Activated naive CD8-positive, alpha-beta T cell (primary cell): ENCODE results near the gene ATXN10.

ENCODE experiments used
- H3K27ac Mint-ChIP-seq: one replicate; pipeline ENCODE4 v1.8.0; 2021; ENCODE audit warnings: mixed read lengths
- H3K27me3 Mint-ChIP-seq: one replicate; pipeline ENCODE4 v1.8.0; 2021; ENCODE audit warnings: mixed read lengths
- H3K36me3 Mint-ChIP-seq: one replicate; pipeline ENCODE4 v1.8.0; 2021; ENCODE audit warnings: mixed read lengths
- H3K4me1 Mint-ChIP-seq: one replicate; pipeline ENCODE4 v1.8.0; 2021; ENCODE audit warnings: low read depth, mixed read lengths
- H3K4me3 Mint-ChIP-seq: one replicate; pipeline ENCODE4 v1.8.0; 2021; ENCODE audit warnings: mild to moderate bottlenecking, mixed read lengths
- H3K9me3 Mint-ChIP-seq: one replicate; pipeline ENCODE4 v1.8.0; 2021; ENCODE audit warnings: low read depth, mixed read lengths

The ATXN10 gene

DNA sequence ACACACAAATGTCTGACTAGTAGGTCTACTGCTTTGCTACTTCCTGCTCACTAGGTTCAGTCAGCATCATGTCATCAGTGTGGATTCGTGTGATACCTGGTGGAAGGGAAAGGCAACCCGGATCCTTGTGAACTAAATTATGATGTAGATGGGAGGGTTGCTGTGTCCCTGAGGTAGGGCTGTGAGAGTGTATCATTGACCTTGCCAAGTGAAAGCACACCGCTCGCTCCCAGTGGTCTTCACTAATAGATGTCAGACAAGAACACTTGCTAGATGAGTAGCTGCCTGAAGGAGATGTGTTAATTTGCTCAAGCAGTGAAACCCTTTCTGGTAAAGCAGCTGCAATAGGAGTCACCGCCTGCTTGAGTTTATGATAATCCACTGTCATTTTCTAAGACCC is 185.9 kb downstream of the ATXN10 start:
- no peaks in the 10 kb centered on the region for H3K4me1 Mint-ChIP-seq
- H3K27me3 Mint-ChIP-seq: no peaks in the 10 kb centered on the region
- no peak overlapping the region for H3K4me3 Mint-ChIP-seq
- H3K27ac Mint-ChIP-seq: no peak overlapping the region
- H3K9me3 Mint-ChIP-seq: no peaks in the 10 kb centered on the region
- H3K36me3 Mint-ChIP-seq: peaks cover 41% of the 10 kb centered on the region

DNA sequence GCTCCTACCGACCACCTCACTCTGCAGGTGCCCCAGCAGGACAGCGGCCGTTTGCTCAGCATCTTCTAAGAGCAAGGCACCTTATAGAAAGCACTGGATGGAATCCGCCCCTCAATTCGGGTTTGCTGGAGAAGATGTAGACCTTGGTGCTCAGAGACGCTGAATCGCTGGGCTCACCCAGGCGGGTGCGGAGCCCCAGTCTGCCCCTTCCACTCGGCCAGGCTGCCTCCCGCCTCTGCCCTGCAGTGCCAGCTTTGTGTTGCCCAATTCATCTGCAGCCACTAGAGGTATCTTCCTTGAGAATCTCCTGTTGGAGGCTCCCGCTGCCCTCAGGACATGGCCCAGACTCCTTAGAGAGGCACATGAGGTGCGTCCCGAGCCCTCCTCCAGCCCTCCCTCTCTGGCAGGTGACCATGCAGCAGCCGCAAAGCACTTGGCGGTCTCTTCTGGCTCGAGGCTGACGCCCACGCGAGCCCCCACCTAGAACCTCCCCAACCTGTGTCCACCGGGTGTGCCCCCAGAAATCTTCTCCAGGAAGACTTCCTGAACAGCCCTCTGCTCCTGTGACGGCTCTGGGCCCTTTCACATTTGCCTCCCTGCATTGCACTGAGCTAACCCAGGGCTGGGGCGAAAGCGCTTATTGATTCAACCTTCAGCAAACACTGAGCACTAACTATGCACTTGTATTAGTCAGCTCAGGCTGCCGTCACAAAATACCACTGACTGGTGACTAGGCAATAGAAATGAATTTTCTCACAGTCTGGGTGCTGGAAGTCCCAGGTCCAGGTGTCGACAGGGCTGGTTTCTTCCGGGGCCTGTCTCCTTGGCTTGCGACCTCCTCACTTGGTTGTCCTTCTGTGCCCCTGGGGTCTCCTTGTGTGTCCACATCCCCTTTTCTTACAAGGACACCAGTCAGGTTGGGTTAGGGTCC is 187.9 kb downstream of the ATXN10 start:
- Mint-ChIP-seq H3K4me3 (no peak overlapping the region), H3K9me3 (no peaks in the 10 kb centered on the region), H3K27ac (no peak overlapping the region), H3K4me1 (peaks cover 5% of the 10 kb centered on the region), H3K36me3 (peaks cover 34% of the 10 kb centered on the region), H3K27me3 (peaks cover under 1% of the 10 kb centered on the region)

DNA sequence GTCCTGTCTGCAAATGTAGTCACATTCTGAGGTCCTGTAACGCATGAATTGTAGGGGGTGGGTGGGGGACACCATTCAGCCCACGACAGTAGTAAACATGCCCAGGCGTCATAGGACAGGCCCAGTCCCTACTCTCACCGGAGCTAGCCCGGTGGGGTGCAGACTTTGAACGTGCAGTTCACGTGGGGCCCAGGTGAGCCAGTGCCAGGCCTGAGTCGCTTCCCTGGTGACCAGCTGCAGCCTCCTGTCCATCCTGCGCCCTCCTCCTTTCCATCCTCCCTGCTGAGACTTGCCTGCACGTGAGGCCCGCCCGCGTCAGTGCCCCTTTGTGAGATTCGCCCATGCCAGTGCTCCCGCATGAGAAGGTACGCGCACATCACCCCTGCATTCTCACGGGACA is 188.6 kb downstream of the ATXN10 start:
- Mint-ChIP-seq H3K4me3 (no peak overlapping the region), H3K27me3 (peaks cover 1% of the 10 kb centered on the region), H3K36me3 (peaks cover 30% of the 10 kb centered on the region), H3K9me3 (no peaks in the 10 kb centered on the region), H3K27ac (no peak overlapping the region), H3K4me1 (peaks cover 5% of the 10 kb centered on the region)

DNA sequence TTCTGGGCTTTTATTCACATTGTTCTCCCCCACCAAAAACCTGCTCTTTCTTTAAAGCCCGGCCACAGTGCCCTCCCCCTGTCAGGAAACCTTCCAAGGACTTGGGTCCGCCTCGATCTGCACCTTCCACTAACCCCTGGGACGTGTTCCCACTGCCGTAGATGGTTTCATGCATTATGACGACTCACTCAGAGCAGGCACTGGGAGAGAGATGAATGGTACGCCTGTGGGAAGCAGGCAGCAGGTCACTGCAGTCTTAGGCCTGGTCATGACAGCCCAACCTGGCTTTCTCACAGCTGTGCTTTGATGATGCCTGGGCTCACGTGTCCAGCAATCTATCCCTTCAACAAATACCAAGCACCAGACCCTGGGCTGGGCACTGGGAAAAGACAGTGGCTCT is 189.6 kb downstream of the ATXN10 start:
- no peaks in the 10 kb centered on the region for H3K9me3 Mint-ChIP-seq
- H3K4me1 Mint-ChIP-seq: peaks cover 5% of the 10 kb centered on the region
- no peak overlapping the region for H3K27ac Mint-ChIP-seq
- no peak overlapping the region for H3K4me3 Mint-ChIP-seq
- peaks cover 21% of the 10 kb centered on the region for H3K36me3 Mint-ChIP-seq
- peaks cover 1% of the 10 kb centered on the region for H3K27me3 Mint-ChIP-seq

DNA sequence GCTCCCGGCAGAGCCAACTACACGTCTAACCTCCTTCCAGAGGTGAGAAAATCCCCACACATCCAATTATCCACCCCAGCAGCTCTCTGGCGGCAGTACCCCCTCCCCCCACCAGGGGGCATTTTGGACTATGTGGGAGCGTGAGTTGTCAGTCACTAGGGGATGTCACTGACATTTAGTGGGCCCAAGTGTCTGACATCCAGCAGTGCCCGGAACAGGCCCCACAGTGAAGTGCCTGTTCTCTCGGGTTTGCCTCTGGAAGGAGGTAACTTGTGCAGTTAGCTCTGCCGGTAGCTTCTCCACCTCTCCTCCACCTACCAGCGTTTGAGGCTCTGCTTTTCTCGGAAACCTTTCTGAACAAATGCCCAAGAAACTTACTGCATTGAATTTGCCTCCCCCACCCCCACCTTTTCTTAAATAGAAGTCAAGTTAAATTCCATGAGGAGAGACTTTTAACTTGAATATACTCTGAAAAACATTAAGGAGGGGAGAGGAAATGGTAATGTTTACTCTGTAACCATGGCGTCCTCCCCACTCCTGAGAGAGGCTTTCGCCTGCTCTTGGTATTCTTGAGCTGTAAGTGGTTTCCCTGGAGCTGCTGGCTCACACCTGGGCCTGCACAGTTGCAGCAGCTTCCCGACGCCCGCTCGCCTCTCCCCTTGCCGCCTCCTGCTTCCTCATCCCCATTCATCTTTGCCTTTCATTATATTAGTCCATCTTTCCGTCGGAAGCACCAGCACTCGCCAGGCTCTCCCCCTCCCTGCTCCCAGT is 192.5 kb downstream of the ATXN10 start:
- Mint-ChIP-seq H3K27me3 (peaks cover 12% of the 10 kb centered on the region), H3K27ac (no peak overlapping the region), H3K9me3 (no peaks in the 10 kb centered on the region), H3K36me3 (peaks cover 15% of the 10 kb centered on the region), H3K4me3 (no peak overlapping the region), H3K4me1 (peaks cover 10% of the 10 kb centered on the region)

DNA sequence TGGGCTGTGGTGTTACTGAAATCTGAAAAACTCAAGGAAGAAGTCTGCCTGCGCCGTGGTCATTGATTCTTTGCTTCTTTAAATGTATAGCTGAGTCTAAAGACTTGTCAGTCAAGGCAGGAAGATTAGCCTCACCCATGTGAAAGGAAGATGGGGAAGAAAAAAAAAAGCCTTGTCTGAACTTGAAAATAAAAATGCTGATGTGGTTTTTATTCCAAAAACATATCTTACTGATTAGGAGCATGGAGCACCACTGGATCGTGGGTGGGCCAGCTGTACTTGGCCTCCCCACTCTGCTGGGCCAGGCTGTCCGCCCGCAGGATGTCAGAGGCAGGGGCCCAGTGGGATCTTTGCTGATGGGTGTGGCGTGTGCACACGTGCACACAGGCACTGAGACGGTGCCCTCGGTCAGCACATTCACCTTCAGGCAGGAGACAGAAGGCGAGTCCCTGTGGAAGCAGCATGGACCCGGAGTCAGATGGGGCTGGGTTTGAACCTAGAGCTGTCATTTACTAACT is 193.4 kb downstream of the ATXN10 start:
- H3K4me1 Mint-ChIP-seq: peaks cover 10% of the 10 kb centered on the region

DNA sequence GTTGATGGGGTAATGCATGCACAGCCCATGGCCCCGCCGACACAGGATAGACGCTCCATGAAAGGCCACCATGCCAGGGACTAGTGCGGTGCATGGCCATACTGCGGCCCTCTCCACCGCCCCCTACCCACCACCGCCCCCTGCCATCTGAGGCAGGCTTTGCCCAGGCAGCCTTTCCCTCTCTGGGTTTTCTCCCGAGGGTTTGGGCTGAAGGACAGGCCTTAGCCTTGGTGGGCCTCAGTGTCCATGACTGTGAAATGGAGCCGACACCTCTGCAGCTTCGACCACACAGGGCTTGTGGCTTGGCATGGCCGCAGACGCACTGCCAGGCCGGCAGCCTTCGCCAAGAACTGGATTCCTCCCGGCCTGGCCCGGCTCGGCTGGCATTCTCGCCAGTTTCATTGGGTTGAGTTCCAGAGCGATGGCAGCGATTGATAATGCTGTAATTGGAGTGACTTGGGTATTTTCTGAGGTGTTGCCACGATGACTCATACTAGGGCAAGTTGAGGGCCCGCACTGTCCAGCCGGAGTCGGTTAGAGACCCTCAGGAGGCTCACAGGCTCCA is 194.0 kb downstream of the ATXN10 start:
- Mint-ChIP-seq H3K4me1 (peaks cover 10% of the 10 kb centered on the region), H3K4me3 (no peak overlapping the region), H3K27me3 (peaks cover 16% of the 10 kb centered on the region), H3K36me3 (peaks cover 7% of the 10 kb centered on the region), H3K27ac (no peak overlapping the region), H3K9me3 (no peaks in the 10 kb centered on the region)

More for the DNA sequence above, 193.4 kb downstream of the ATXN10 start:
- Mint-ChIP-seq H3K27me3 (peaks cover 12% of the 10 kb centered on the region), H3K9me3 (no peaks in the 10 kb centered on the region), H3K4me3 (no peak overlapping the region), H3K36me3 (peaks cover 10% of the 10 kb centered on the region), H3K27ac (no peak overlapping the region)

DNA sequence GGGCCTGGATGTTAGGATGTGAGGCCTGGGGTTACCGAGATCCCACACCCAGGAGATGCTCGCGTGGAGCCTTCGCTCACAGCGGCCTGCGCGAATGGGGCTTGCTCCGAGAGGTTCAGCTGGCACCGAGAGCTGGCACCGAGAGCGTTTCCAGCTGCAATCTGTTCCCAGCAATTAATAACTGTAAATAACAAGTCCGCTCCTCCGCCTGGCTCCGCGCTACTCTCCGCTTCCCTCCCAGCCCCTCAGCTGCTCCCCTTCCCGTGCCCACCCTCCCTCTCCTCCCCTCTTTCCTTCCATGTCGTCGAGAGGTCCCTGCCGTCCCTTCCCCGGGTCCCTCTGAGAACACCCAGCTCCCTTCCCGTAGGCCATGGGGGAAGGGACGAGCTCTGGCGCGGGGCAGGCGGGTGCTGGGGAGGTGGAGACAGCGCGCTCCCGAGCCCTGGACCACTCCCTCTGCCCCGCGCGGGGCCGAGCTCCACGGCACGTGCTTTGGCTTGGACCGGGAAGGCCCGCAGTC is 194.6 kb downstream of the ATXN10 start:
- Mint-ChIP-seq H3K4me1 (peaks cover 10% of the 10 kb centered on the region), H3K9me3 (no peaks in the 10 kb centered on the region), H3K4me3 (no peak overlapping the region), H3K27me3 (peaks cover 16% of the 10 kb centered on the region), H3K27ac (no peak overlapping the region), H3K36me3 (peaks cover 6% of the 10 kb centered on the region)

DNA sequence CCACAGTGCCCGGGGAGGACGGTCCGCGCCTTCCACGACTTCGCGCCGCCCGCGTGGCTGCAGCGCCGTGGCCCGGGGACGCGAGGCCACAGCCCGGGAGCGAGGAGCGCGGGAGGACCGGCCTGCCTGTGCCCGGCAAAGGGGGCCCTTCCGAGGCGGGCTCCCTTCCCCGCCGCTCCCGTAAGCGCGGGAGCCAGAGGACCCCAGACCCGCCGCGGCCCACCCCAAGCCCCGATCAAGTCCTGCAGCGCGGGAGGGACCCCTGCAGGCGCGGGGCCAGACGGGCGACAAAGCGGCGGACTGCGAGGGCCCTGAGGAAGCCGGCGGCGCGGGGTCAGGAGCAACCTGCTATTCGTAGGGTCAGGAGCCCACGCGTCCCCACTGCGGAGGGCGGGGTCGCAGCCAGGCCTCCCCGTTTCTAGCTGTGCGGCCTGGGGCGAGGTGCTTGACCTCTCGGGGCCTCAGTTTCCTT is 195.0 kb downstream of the ATXN10 start:
- H3K27me3 Mint-ChIP-seq: peaks cover 16% of the 10 kb centered on the region
- H3K4me3 Mint-ChIP-seq: no peak overlapping the region
- peaks cover 10% of the 10 kb centered on the region for H3K4me1 Mint-ChIP-seq
- no peak overlapping the region for H3K27ac Mint-ChIP-seq
- peaks cover 4% of the 10 kb centered on the region for H3K36me3 Mint-ChIP-seq
- no peaks in the 10 kb centered on the region for H3K9me3 Mint-ChIP-seq

DNA sequence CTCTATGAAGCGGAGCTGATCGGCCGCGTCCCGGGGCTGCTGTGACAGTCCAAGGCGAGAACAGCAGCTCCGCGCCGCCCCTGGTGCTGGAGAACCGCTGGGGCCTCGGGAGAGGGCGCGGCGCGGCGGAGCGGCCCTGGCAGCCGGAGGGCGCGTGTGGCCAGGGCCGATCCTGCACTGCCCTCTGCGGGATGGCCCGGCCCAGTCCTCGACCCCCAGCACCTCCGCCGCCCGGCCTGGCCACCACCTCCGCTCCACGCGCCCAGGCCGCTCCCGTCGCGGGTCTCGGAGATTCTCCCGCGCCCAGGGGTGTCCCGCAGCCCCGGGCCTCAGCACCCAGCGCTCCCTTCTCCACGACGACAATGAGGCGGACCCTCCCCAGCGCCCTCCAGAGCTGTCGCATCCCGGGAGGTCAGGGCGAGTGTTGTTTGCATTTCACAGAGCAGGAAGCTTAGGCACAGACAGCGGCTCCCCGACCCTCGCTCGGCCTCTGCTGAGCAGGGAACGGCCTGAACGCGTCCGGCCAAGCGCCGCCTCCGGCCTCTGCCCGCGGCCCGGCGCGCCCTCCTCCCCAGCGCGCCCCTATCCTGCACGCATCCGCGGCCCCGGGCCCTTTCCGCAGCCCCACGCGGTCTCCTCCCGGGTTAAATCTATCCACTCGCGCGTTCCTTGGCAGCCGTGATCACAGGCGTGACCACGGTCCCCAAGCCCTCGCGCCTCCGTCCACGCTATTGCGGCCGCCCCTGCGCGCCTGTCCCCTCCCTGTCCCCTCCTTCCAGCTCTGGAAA is 195.7 kb downstream of the ATXN10 start:
- H3K27me3 Mint-ChIP-seq: peaks cover 16% of the 10 kb centered on the region
- H3K27ac Mint-ChIP-seq: no peak overlapping the region
- H3K4me1 Mint-ChIP-seq: peaks cover 10% of the 10 kb centered on the region
- H3K4me3 Mint-ChIP-seq: no peak overlapping the region
- no peaks in the 10 kb centered on the region for H3K9me3 Mint-ChIP-seq
- no peaks in the 10 kb centered on the region for H3K36me3 Mint-ChIP-seq

DNA sequence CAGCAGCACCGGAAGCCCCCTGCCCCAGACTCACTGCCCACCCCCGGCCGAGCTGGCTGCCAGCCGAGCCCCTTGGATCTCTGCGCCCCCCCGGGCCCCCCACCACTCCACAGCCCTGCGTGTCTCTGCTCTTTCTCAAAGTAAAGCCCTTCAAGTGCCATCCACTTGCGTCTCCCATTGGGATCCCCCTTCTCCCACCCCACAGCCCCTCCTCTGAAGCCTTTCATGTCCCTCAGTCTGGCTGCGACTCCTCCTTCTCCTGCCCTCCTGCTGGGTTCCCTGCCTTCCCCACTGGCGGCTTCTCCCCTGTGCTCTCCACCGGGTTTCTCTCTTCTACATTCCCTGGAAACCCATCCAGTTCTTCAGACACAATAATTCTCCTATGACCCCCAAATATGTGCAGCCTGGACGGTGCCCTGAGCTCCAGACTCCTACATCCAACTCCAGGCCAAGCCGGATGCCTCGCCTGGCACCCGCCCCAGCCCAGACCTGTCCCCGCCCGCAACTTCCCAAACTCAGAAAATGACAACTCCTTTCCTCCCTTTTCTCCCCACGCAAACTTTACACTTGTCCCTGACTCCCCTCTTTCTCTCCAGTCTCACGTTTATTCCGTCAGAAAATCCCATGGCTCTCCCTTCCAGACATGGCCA is 196.4 kb downstream of the ATXN10 start:
- H3K4me1 Mint-ChIP-seq: peaks cover 10% of the 10 kb centered on the region
- H3K27me3 Mint-ChIP-seq: peaks cover 16% of the 10 kb centered on the region
- H3K9me3 Mint-ChIP-seq: peaks cover 4% of the 10 kb centered on the region
- no peak overlapping the region for H3K4me3 Mint-ChIP-seq
- H3K36me3 Mint-ChIP-seq: no peaks in the 10 kb centered on the region
- H3K27ac Mint-ChIP-seq: no peak overlapping the region

DNA sequence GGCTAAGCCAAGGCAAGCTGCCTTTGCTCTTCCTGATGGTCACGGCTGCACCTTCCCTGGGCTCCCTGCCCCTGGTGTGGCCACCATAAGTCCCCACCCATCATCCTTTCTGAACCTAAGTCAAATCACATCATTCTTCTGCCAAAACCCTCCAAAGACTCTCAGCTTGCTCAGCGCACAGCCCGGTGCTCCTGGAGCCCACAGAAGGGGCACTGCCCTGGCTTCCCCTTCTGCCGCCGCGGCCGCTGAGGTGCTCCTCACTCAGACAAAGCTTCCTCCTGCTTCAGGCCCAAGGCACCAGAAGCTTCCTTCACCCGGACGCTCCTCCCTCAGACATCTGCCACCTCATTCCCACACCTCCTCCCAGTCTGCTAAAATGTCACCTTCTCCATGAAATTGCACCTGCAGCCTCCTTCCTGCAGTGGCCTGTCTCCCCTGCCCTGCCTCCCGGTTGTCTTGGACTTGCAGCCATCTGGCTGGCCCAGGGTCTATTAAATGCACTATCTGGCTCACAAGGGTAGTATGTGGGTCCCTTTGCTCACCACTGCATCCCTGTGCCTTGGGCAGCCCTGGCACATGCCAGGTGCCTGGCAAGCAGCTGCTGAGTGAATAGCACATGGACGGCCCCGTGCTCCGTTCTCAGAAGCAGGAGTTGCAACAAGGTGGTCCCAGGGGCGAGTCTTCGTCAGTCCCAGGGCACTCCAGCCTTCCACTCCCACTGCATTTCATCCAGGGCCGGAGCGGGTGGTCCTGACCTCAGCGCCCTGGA is 197.1 kb downstream of the ATXN10 start:
- H3K27ac Mint-ChIP-seq: no peak overlapping the region
- peaks cover 16% of the 10 kb centered on the region for H3K27me3 Mint-ChIP-seq
- H3K4me3 Mint-ChIP-seq: no peak overlapping the region
- peaks cover 4% of the 10 kb centered on the region for H3K9me3 Mint-ChIP-seq
- peaks cover 10% of the 10 kb centered on the region for H3K4me1 Mint-ChIP-seq
- no peaks in the 10 kb centered on the region for H3K36me3 Mint-ChIP-seq

DNA sequence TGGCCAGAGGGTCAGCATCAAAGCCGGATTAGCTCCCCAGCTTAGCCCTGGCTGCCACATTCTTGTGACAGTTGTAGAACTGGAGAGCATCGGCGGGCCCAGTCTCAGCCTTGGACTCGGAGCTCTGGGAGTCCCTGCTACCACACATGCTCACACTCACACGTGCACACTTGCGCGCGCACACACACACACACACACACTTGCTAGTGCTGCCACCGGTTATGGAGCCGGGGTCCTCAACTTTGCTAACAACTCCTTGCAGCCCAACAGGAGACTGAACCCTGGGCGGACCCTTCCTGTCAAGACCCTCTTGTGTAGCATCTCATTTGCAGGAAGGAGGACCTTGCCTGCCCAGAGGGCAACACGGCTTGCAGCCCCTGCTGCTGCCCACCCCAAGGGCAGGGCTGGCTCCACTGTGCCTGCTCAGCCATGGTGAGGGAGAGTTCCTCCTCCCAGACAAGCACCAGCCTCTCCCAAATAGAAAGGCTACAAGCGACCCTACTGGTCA is 197.8 kb downstream of the ATXN10 start:
- Mint-ChIP-seq H3K27ac (no peak overlapping the region), H3K4me3 (no peak overlapping the region), H3K27me3 (peaks cover 16% of the 10 kb centered on the region)

More for the DNA sequence above, 197.8 kb downstream of the ATXN10 start:
- peaks cover 4% of the 10 kb centered on the region for H3K9me3 Mint-ChIP-seq
- peaks cover 6% of the 10 kb centered on the region for H3K4me1 Mint-ChIP-seq
- H3K36me3 Mint-ChIP-seq: no peaks in the 10 kb centered on the region
